Cardiac fibroblast (primary cell): ENCODE results near the gene RAB11A.

Experiments
- DNase-seq, 2 donors: peaks; one replicate each; pipeline versions ENCODE4 v3.0.0 to v3.0.0-alpha.2; 2010; ENCODE audit warnings: low read depth in 2 of 2
- H3K4me3 ChIP-seq, 2 donors: replicated peaks in 1 of 2; 1 replicate in 1 of 2; 2 replicates in 1 of 2; pipeline ENCODE4 v1.5.1; 2011; ENCODE audit warnings: low read depth in 2 of 2, low read length in 2 of 2, mild to moderate bottlenecking in 2 of 2, moderate library complexity in 1 of 2
- CTCF ChIP-seq: IDR thresholded peaks from one replicate; pipeline ENCODE4 v1.5.1; 2011; ENCODE audit warnings: low read depth, mild to moderate bottlenecking, low read length, inconsistent platforms

Gene RAB11A

DNA sequence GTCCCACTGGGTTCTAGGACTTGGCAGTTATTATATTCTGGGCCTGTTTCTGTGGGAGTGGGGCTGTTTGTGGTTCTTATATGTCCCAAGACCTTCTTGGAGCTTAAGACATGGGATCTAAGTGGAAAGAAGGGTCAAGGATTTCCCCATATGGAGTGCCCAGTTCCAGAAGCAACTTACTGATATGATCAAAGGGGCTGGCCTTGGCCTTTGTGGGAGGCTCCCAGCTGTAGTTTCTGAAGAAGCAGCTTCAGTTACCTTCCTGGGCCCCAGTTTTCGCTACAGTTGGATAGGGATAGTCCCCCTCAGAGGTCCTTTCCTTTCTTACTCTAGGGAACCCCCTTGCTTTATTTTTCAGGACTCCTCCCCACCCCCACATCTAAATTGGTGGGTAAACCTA, 56.0 kb downstream of the RAB11A start:
- no peak for DNase-seq
- no peak overlapping the region for H3K4me3 ChIP-seq
- no peak for TF ChIP-seq CTCF

DNA sequence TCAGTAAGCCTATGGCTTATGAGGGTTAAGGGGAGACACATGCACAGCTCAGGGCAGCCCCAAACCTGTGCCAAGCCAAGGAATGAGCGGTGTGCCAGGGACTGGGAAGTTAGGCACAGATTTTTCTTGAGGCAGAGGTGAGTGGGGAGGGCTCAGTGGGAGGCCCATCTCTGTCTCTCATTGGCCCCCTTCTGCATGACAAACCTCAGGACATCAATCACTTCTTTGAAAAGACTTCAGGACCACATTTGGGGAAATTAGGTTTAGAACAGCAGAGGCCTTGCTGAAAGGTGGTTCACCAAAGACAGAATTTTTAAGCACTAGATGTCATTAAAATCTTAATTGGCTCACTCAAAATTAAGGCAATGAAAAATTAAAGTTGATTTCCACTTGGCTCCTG, 57.2 kb downstream of the RAB11A start:
- no peak for DNase-seq
- no peak for TF ChIP-seq CTCF
- no peak overlapping the region for H3K4me3 ChIP-seq

DNA sequence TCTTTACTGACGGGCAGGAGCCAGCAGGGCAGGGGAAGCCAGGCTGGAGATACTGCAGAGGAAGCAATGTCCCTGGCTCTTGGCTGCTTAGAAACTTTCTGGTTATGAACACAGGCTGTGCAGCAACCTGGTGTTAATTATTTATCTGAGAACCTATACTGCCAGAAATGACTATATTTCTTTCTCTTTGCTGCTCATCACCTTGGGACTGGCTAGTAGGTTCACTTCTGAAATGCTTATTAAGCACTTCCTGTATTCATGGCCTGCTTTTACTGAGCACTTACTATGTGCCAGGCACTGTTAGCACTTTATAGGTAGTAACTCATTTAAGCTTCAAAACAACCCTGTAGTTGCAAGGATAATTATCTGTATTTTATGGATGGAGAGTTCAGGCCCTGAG, 57.6 kb downstream of the RAB11A start:
- no peak for TF ChIP-seq CTCF
- no peak for DNase-seq
- no peak overlapping the region for H3K4me3 ChIP-seq

- TF ChIP-seq CTCF: peak; percentile 29
Observed at GRCh38 chr15:65927545-65927944, 58.3 kb downstream of the RAB11A start.

GRCh38 chr15:65929573-65929972, 60.3 kb downstream of the RAB11A start:
- no peak overlapping the region for H3K4me3 ChIP-seq
- no peak for TF ChIP-seq CTCF
- DNase-seq: no peak

More at GRCh38 chr15:65927545-65927944, 58.3 kb downstream of the RAB11A start:
- H3K4me3 ChIP-seq: no peak overlapping the region
- DNase-seq: no peak

DNA sequence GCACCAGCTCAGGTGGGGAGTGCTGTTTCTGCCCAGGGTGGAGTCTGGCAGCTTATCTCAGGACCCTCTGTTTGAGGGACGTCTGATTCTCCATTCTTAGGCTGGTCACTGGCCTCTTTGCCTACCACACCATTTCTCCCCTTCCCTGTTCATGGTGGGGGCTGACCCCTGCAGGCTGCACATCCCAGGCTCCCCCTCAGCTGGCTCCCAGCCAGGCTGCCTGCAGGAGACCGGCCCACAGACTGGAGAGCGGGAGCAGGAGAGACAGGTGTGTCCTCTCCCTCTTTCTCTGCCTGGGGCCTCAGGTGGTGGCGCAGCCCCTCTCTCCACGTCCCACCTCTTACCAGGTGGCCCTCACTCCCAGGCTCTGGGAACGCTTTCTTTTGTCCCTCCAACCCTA, 60.8 kb downstream of the RAB11A start:
- H3K4me3 ChIP-seq: no peak overlapping the region
- no peak for TF ChIP-seq CTCF
- DNase-seq: no peak

- no peak for TF ChIP-seq CTCF
- no peak overlapping the region for H3K4me3 ChIP-seq
- no peak for DNase-seq
Observed at GRCh38 chr15:65931221-65931620, 61.9 kb downstream of the RAB11A start.
